OCI-LY7 (cell line): ENCODE measurements around the gene STK4. TPM values are rescaled to one million over a fixed set of nuclear protein-coding genes. Genes with fewer than 3 reads are reported as not detected.
A peak's percentile ranks its signal among the peaks of the same experiment; 100 is the strongest.

ENCODE experiments used
- BruUV-seq: library from RNA; stranded (reverse); fragments of 400-500 nt; replicated peaks from 2 replicates; lab custom pipeline; 2021; lab: Mats Ljungman, UMichigan
- CTCF ChIA-PET: fragments of 300-600 bp; sonication (Branson Sonifier 250); formaldehyde crosslinking; loops from one replicate; lab custom pipeline; 2022; ENCODE audit warnings: antibody characterized with exemption; ENCODE audit not compliant: unreplicated experiment; lab: Charles Lee
- POLR2A ChIA-PET: fragments of 300-600 bp; sonication (Branson Sonifier 250); formaldehyde crosslinking; loops from one replicate; lab custom pipeline; 2022; ENCODE audit warnings: antibody characterized with exemption; lab: Charles Lee
- DNase-seq: peaks from one replicate; pipeline ENCODE4 v3.0.0-alpha.2; 2015; ENCODE audit warnings: low spot score
- H2AFZ ChIP-seq: fragments of 200-600 bp; sonication (generic), shearing (Covaris generic); 2 replicates; pipeline ENCODE4 v1.6.1; 2014; ENCODE audit warnings: mild to moderate bottlenecking, antibody characterized with exemption, low read length, moderate library complexity
- H3K27ac ChIP-seq: fragments of 200-600 bp; sonication (generic); 2 replicates; pipeline ENCODE4 v1.5.1; 2014; ENCODE audit warnings: mixed run types, low read depth, mild to moderate bottlenecking, moderate library complexity, low read length, inconsistent platforms; ENCODE audit not compliant: poor library complexity, severe bottlenecking
- H3K36me3 ChIP-seq: fragments of 200-600 bp; sonication (generic); 2 replicates; pipeline ENCODE4 v1.6.1; 2014; ENCODE audit warnings: mild to moderate bottlenecking, antibody characterized with exemption, low read length, moderate library complexity, mixed read lengths; ENCODE audit not compliant: insufficient read depth
- H3K4me1 ChIP-seq: fragments of 200-600 bp; sonication (generic); 2 replicates; pipeline ENCODE4 v1.5.1; 2014; ENCODE audit warnings: mild to moderate bottlenecking, low read length; ENCODE audit not compliant: insufficient read depth, poor library complexity, severe bottlenecking
- H3K4me2 ChIP-seq: fragments of 200-600 bp; sonication (generic); 2 replicates; pipeline ENCODE4 v1.6.1; 2014; ENCODE audit warnings: mild to moderate bottlenecking, low read length
- H3K4me3 ChIP-seq: fragments of 200-600 bp; sonication (generic); 2 replicates; pipeline ENCODE4 v1.5.1; 2014; ENCODE audit warnings: mild to moderate bottlenecking, low read depth, low read length; ENCODE audit not compliant: poor library complexity, severe bottlenecking
- H3K79me2 ChIP-seq: fragments of 200-600 bp; sonication (generic); 2 replicates; pipeline ENCODE4 v1.6.1; 2016; ENCODE audit warnings: low read depth, mild to moderate bottlenecking, low read length, moderate library complexity, mixed read lengths; ENCODE audit not compliant: insufficient read depth
- H3K9me2 ChIP-seq: fragments of 200-600 bp; sonication (generic); 2 replicates; pipeline ENCODE4 v1.6.1; 2016; ENCODE audit warnings: mild to moderate bottlenecking, low read length, mixed read lengths; ENCODE audit not compliant: insufficient read depth
- H3K9me3 ChIP-seq: fragments of 200-600 bp; sonication (generic); 2 replicates; pipeline ENCODE4 v1.6.1; 2014; ENCODE audit warnings: mild to moderate bottlenecking, mixed run types, low read length, mixed read lengths
- H4K20me1 ChIP-seq: fragments of 200-600 bp; sonication (generic); 2 replicates; pipeline ENCODE4 v1.6.1; 2014; ENCODE audit warnings: mild to moderate bottlenecking, antibody characterized with exemption, low read length, moderate library complexity, mixed read lengths; ENCODE audit not compliant: insufficient read depth
- CTCF ChIP-seq: fragments of 200-600 bp; sonication (generic); conservative IDR thresholded peaks from 2 replicates; pipeline ENCODE4 v1.5.1; 2014; ENCODE audit warnings: mild to moderate bottlenecking, antibody characterized with exemption, low read length, moderate library complexity, mixed read lengths
- EZH2phosphoT487 ChIP-seq: fragments of 200-600 bp; sonication (generic); IDR thresholded peaks from 2 replicates; pipeline ENCODE4 v1.6.1; 2018; ENCODE audit warnings: low read depth, borderline replicate concordance, mild to moderate bottlenecking, mixed run types, antibody characterized with exemption, low read length, moderate library complexity, mixed read lengths
- intact Hi-C: fragments of 100-400 bp; cut with micrococcal nuclease; formaldehyde crosslinking; loops from one replicate; pipeline ENCODE4 v1.10.0; 2022; ENCODE audit not compliant: unreplicated experiment
- total RNA-seq, 2 experiments: library from RNA; depleted of rRNA in 1 of 2; stranded (reverse); fragments of >200 nt in 1 of 2; shearing (Covaris generic) in 1 of 2; gene quantifications; 2 replicates each; pipeline ENCODE4 v1.2.3, GENCODE V29; 2014 to 2022

Gene STK4
- total RNA-seq, 2 experiments from 2014 or later: 67.9 to 140 TPM

DNA sequence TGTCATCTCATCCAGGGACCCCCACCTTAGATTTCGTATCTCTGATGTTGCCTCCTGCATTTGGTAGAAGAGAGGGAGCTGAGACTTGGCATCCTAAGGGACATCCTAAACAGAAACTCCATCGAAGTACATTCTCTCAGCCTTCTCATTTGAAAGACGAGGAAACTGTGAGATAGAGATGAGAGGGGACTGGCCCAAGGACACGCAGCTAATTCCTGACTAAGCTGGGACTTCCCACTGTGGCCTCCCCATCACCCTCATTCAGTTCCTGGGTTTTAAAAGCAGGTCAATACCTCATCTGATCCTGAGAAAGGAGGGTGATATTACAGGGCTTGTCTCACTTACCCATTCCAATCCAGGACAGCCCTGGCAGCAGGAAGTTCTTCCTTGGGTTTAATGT is 149.5 kb downstream of the STK4 start:
- H3K9me3 ChIP-seq: no peaks in the 10 kb centered on the region
- TF ChIP-seq CTCF (no peak), EZH2phosphoT487 (no peak)
- no peak overlapping the region for H3K4me3 ChIP-seq
- no TSS peak for BruUV-seq
- no peak overlapping the region for H3K27ac ChIP-seq
- intact Hi-C loops: no loop called here
- ChIA-PET POLR2A (interaction anchor here (1.0 kb wide), 1 partner anchor 43 kb away, joined by 3 read pairs; no protein-coding TSS in a partner anchor), CTCF (no interaction called here)
- no peaks in the 10 kb centered on the region for H3K79me2 ChIP-seq
- H3K4me1 ChIP-seq: no peaks in the 10 kb centered on the region
- no peak for DNase-seq
- H3K4me2 ChIP-seq: no peak overlapping the region
- H4K20me1 ChIP-seq: no peaks in the 10 kb centered on the region
- no peak overlapping the region for H2AFZ ChIP-seq
- H3K36me3 ChIP-seq: no peaks in the 10 kb centered on the region
- no peaks in the 10 kb centered on the region for H3K9me2 ChIP-seq

GRCh38 chr20:45117581-45117980 is 151.3 kb downstream of the STK4 start:
- no peak for DNase-seq
- Histone ChIP-seq H2AFZ (no peak overlapping the region), H3K4me3 (no peak overlapping the region), H3K36me3 (no peaks in the 10 kb centered on the region), H3K4me2 (no peak overlapping the region), H3K9me3 (no peaks in the 10 kb centered on the region), H3K4me1 (no peaks in the 10 kb centered on the region), H3K9me2 (no peaks in the 10 kb centered on the region), H3K79me2 (no peaks in the 10 kb centered on the region), H4K20me1 (no peaks in the 10 kb centered on the region), H3K27ac (no peak overlapping the region)
- TF ChIP-seq CTCF (no peak), EZH2phosphoT487 (no peak)
- no TSS peak for BruUV-seq
- intact Hi-C loops: no loop called here
- CTCF ChIA-PET: no interaction called here
- POLR2A ChIA-PET: interaction anchor here (0.5 kb wide), 1 partner anchor 10 kb away, joined by 3 read pairs; no protein-coding TSS in a partner anchor

GRCh38 chr20:45118028-45118427 is 151.7 kb downstream of the STK4 start:
- Histone ChIP-seq H3K79me2 (no peaks in the 10 kb centered on the region), H3K9me2 (no peaks in the 10 kb centered on the region), H3K4me3 (no peak overlapping the region), H3K4me1 (no peaks in the 10 kb centered on the region), H4K20me1 (no peaks in the 10 kb centered on the region), H3K36me3 (no peaks in the 10 kb centered on the region), H3K4me2 (no peak overlapping the region), H3K27ac (no peak overlapping the region), H2AFZ (no peak overlapping the region), H3K9me3 (no peaks in the 10 kb centered on the region)
- no peak for TF ChIP-seq EZH2phosphoT487
- TF ChIP-seq CTCF: peak; percentile 45
- BruUV-seq: no TSS peak
- ChIA-PET CTCF (no interaction called here), POLR2A (interaction anchor here (0.5 kb wide), 1 partner anchor 11 kb away, joined by 3 read pairs; no protein-coding TSS in a partner anchor)
- no peak for DNase-seq
- intact Hi-C loops: no loop called here
